Heart right ventricle (tissue), 16 donors: ENCODE data around the gene CRTAP. TPM values are rescaled to one million over a fixed set of nuclear protein-coding genes. Genes with fewer than 3 reads are reported as not detected.
A peak's percentile ranks its signal among the peaks of the same experiment; 100 is the strongest.

Source experiments
- ATAC-seq, 8 donors: fragments of 200-7000 bp; cut with Tn5 transposase; one replicate each; pipeline ENCODE4 v1.9.1; 2020; ENCODE audit warnings: mild to moderate bottlenecking in 8 of 8, moderate library complexity in 8 of 8, moderate number of reproducible peaks in 1 of 8
- DNase-seq, 2 donors: peaks; one replicate each; pipeline ENCODE4 v3.0.0-alpha.2; 2020
- H3K27ac ChIP-seq, 10 donors: fragments of 200-600 bp; sonication (generic) in 2 of 10; one replicate each; pipeline versions ENCODE4 v1.5.0 to v1.8.0; 2020 to 2022; ENCODE audit warnings: mild to moderate bottlenecking in 3 of 10
- H3K27me3 ChIP-seq, 7 donors: fragments of 200-600 bp; one replicate each; pipeline ENCODE4 v1.8.0; 2021 to 2022; ENCODE audit warnings: mild to moderate bottlenecking in 2 of 7
- H3K36me3 ChIP-seq, 9 donors: fragments of 200-600 bp; sonication (generic) in 1 of 9; one replicate each; pipeline versions ENCODE4 v1.5.0 to v1.8.0; 2020 to 2022; ENCODE audit warnings: mild to moderate bottlenecking in 2 of 9
- H3K4me1 ChIP-seq, 9 donors: fragments of 200-600 bp; sonication (generic) in 1 of 9; one replicate each; pipeline versions ENCODE4 v1.5.0 to v1.8.0; 2020 to 2022; ENCODE audit warnings: mild to moderate bottlenecking in 4 of 9
- H3K4me3 ChIP-seq, 10 donors: fragments of 200-600 bp; sonication (generic) in 2 of 10; one replicate each; pipeline versions ENCODE4 v1.5.0 to v1.8.0; 2020 to 2022; ENCODE audit warnings: mild to moderate bottlenecking in 7 of 10, moderate library complexity in 2 of 10
- H3K9me3 ChIP-seq, 11 donors: fragments of 200-600 bp in 10 of 11; sonication (generic) in 2 of 11; one replicate each; pipeline versions ENCODE4 v1.5.0 to v1.8.0; 2013 to 2022; ENCODE audit warnings: mild to moderate bottlenecking in 2 of 11, control low read depth in 1 of 11, moderate library complexity in 1 of 11
- WGBS, 2 donors: extraction: QIAGEN DNeasy Blood & Tissue Kit; methylation state at CpG; one replicate each; pipeline ENCODE4 v1.1.7; 2013; ENCODE audit warnings: inconsistent platforms in 1 of 2; 5-methylcytosine and 5-hydroxymethylcytosine counted together
- intact Hi-C, 10 donors: fragments of 100-400 bp; cut with DNase I; formaldehyde crosslinking; loops; one replicate each; pipeline versions ENCODE4 v1.11.1 to v1.14.2; 2022
- polyA plus RNA-seq, 2 donors: library from polyadenylated mRNA; stranded (reverse); fragments of 200-250 nt; gene quantifications; one replicate each; pipeline ENCODE4 v1.2.3, GENCODE V29; 2013
- total RNA-seq, 10 donors: library from RNA; stranded (reverse); fragmentation: NEBNext Ultra II Directional in 3 of 10; extraction: Animal tissue kit (Norgen Biotek cat#: 25700) in 3 of 10; gene quantifications; one replicate each; pipeline versions ENCODE4 v1.2.1 to v1.2.4, GENCODE V29; 2021 to 2023
- TF ChIP-seq, protein P1 (sequence below), 9 donors: fragments of 200-600 bp; sonication (generic) in 2 of 9; IDR thresholded peaks; one replicate each; pipeline versions ENCODE4 v1.5.0 to v1.8.0; 2021 to 2022; ENCODE audit warnings: antibody characterized with exemption in 9 of 9, mild to moderate bottlenecking in 5 of 9, moderate library complexity in 1 of 9
- donor health status: Arrhythmogenic right ventricular cardiomyopathy.
- donor health status: ischemic (EF 13 %, LVEDD 7.1; RV severe dilation, severe dysfunction).
- donor health status: healthy with polysubstance abuse.
- donor health status: DM: no; HTN: yes; CAD: no.
- donor health status: DM: no; HTN: no; CAD: no.
- donor health status: ischemic (EF 25% LVEDD 6.9; RV normal size, moderate dysfunction).
- donor health status: ischemic (EF 25% LVEDD 5.7; RV mildly dilated, moderate dysfunction).
- donor health status: healthy.
- donor health status: DM: yes; HTN: yes; CAD: no.
- donor health status: Ischemic cardiomyopathy.
- donor health status: ischemic (EF 35%, LVEDD 5.7; RV mildly dilated, moderate dysfunction).
- donor health status: nonischemic (EF 11% LVEDD 7.7; RV severe dilation, severe dysfunction).
- donor health status: DM: yes; HTN: yes; CAD: no.
- donor health status: PGD.
- donor health status: ischemic (EF 29% LVEDD 5.4; RV normal size, mild dysfunction).
- donor health status: nonischemic (EF 23%, LVEDD 6.1; RV moderate dilation, normal function).

Gene CRTAP
- total and polyA plus RNA-seq, 12 donors = 17.5 to 120 (median 87.2) TPM

DNA sequence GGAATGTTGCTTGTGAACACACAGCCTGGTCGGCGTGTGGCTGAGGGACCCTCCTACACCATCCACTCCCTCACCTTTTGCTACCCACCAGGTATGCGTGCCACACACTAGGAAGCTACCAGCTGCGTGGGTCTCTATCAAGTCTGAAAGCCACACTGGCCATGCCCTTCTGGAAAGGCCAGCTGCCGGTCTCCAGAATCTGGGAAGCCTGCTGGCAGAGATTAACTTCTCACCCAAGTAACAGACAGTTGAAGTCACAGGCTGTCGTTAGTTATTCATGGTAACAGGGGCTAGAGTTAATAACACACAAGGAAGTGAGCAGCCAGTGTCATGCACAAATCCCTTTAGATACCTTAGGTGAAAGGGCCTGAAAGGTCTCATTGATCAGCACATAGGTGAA lies 56.7 kb downstream of the CRTAP start:
- H3K4me3 ChIP-seq = no peak overlapping the region
- peaks cover 0 to 28% (median 7%) of the 10 kb centered on the region in 9 donors for H3K4me1 ChIP-seq
- WGBS, 2 donors = 80 to 82% methylated on average over 6 of the region's 6 CpGs
- TF ChIP-seq, protein P1, sequence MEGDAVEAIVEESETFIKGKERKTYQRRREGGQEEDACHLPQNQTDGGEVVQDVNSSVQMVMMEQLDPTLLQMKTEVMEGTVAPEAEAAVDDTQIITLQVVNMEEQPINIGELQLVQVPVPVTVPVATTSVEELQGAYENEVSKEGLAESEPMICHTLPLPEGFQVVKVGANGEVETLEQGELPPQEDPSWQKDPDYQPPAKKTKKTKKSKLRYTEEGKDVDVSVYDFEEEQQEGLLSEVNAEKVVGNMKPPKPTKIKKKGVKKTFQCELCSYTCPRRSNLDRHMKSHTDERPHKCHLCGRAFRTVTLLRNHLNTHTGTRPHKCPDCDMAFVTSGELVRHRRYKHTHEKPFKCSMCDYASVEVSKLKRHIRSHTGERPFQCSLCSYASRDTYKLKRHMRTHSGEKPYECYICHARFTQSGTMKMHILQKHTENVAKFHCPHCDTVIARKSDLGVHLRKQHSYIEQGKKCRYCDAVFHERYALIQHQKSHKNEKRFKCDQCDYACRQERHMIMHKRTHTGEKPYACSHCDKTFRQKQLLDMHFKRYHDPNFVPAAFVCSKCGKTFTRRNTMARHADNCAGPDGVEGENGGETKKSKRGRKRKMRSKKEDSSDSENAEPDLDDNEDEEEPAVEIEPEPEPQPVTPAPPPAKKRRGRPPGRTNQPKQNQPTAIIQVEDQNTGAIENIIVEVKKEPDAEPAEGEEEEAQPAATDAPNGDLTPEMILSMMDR (IDR thresholded peaks at IDR 0.05) = no peak
- no peaks in the 10 kb centered on the region for H3K27me3 ChIP-seq
- peak in 1 of 8 donors; percentile 8 for ATAC-seq
- H3K36me3 ChIP-seq = no peaks in the 10 kb centered on the region
- no peaks in the 10 kb centered on the region for H3K9me3 ChIP-seq
- intact Hi-C loops = no loop called here
- no peak for DNase-seq
- no peak overlapping the region for H3K27ac ChIP-seq

DNA sequence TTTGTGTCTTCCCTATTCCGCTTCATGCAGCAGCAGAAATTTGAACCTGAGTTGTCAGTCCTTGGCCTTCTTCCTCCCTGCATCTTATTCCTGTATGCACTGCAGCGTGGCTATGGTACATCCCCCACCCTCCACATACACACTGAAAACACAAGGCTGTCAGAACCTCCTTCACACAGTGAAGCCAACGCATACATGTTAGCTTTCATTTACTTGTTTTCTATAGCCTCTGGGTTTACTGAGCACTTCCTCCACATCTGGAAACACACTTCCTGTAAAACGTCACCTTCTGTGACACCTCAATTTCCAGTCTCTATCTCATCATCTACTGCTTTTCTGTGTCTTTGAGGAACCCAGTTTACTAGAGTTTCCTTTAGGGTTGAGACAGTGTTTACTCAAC lies 57.8 kb downstream of the CRTAP start:
- Histone ChIP-seq H3K4me3 (no peak overlapping the region), H3K27ac (no peak overlapping the region), H3K4me1 (peaks cover 0 to 27% (median 7%) of the 10 kb centered on the region in 9 donors), H3K27me3 (no peaks in the 10 kb centered on the region), H3K36me3 (no peaks in the 10 kb centered on the region), H3K9me3 (no peaks in the 10 kb centered on the region)
- intact Hi-C loops = no loop called here
- TF ChIP-seq, protein P1 (IDR thresholded peaks at IDR 0.05) = no peak
- DNase-seq = no peak
- no peak for ATAC-seq
- 64 to 74% methylated on average over 4 of the region's 4 CpGs for WGBS, 2 donors

DNA sequence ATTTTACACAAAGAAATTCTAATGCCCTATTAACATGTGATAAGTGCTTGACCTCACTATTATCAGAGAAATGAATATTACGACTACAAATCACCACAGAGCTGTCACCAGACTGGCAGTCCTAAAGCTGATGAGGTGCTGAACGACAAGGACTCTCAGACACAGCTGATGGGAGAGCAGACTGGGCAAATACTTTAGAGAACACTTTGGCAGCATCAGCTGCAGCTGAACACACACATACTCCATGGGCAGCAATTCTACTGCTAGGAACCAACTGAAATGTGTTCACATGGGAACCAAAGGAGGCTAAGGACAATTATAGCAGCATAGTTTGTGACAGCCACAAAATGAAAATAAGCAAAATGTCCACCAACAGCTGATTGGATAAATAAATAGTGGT lies 59.3 kb downstream of the CRTAP start:
- peak; percentile 55 to 99 (median 90) for ATAC-seq
- Histone ChIP-seq H3K9me3 (peaks cover 0 to 1% (median 0%) of the 10 kb centered on the region in 11 donors), H3K27ac (peak overlapping the region in 4 of 10 donors; percentile 37 to 69 (median 50)), H3K36me3 (no peaks in the 10 kb centered on the region), H3K27me3 (no peaks in the 10 kb centered on the region), H3K4me1 (peaks cover 0 to 17% (median 7%) of the 10 kb centered on the region in 9 donors), H3K4me3 (no peak overlapping the region)
- peak in 1 of 2 donors; percentile 36 for DNase-seq
- intact Hi-C loops = no loop called here
- 8 to 28% methylated on average over 2 of the region's 2 CpGs for WGBS, 2 donors
- TF ChIP-seq, protein P1 (IDR thresholded peaks at IDR 0.05) = no peak

DNA sequence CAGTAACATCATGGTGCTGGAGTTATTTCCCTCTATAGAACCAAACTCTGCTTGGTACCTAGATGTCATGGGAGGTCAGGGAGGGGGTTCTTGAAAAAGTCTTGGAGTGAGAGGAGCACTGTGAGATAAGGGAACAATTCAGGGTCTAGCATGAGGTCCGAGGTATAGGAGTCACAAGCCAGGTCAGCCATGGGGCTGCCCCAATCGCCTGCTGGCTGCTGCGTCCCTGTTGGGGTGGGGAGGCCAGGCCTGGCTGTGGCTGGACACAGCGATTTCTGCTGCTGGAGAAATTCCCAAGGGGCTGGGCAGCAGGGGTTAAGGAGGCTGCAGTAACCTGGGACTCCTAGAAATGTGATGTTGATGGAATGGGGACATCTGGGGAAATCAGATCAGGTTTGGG lies 59.9 kb downstream of the CRTAP start:
- no peak overlapping the region for H3K4me3 ChIP-seq
- H3K36me3 ChIP-seq = no peaks in the 10 kb centered on the region
- peaks cover 0 to 17% (median 7%) of the 10 kb centered on the region in 9 donors for H3K4me1 ChIP-seq
- H3K27ac ChIP-seq = peak overlapping the region in 4 of 10 donors; percentile 37 to 69 (median 50)
- DNase-seq = no peak
- intact Hi-C loops = no loop called here
- peak in 1 of 8 donors; percentile 14 for ATAC-seq
- WGBS, 2 donors = 67 to 70% methylated on average over 4 of the region's 4 CpGs
- peaks cover 0 to 7% (median 2%) of the 10 kb centered on the region in 11 donors for H3K9me3 ChIP-seq
- TF ChIP-seq, protein P1 (IDR thresholded peaks at IDR 0.05) = no peak
- H3K27me3 ChIP-seq = no peaks in the 10 kb centered on the region
